Amniotic stem cell (primary cell): Measurements from ENCODE around the gene HPSE2.
"Not testable (repeated sequence)": the region's sequence is repeated elsewhere in the genome, so short reads cannot be mapped to it uniquely, and the experiment has no call there.

Source experiments
- DNase-seq: peaks from one replicate; lab custom pipeline; 2025; lab: John Stamatoyannopoulos, UW

Gene HPSE2

GRCh38 chr10:98563811-98564210 lies 671.8 kb downstream of the HPSE2 start:
- DNase-seq, result no peak

GRCh38 chr10:98560565-98560964 lies 675.1 kb downstream of the HPSE2 start:
- DNase-seq, result no peak

GRCh38 chr10:98556061-98556460 lies 679.6 kb downstream of the HPSE2 start:
- no peak for DNase-seq

GRCh38 chr10:98555021-98555619 lies 680.5 kb downstream of the HPSE2 start:
- no peak for DNase-seq

GRCh38 chr10:98541561-98541960 lies 694.1 kb downstream of the HPSE2 start:
- DNase-seq, result not testable (repeated sequence)

GRCh38 chr10:98539578-98539977 lies 696.1 kb downstream of the HPSE2 start:
- DNase-seq, result no peak

GRCh38 chr10:98538472-98538871 lies 697.2 kb downstream of the HPSE2 start:
- no peak for DNase-seq

GRCh38 chr10:98536551-98536950 lies 699.1 kb downstream of the HPSE2 start:
- peak; percentile 9 for DNase-seq

- no peak for DNase-seq
Observed at GRCh38 chr10:98533746-98534445, 701.8 kb downstream of the HPSE2 start.

- DNase-seq, result no peak
Observed at GRCh38 chr10:98533241-98533640, 702.4 kb downstream of the HPSE2 start.

- no peak for DNase-seq
Observed at GRCh38 chr10:98528805-98529183, 706.9 kb downstream of the HPSE2 start.

- DNase-seq, result peak; percentile 50
Observed at GRCh38 chr10:98528166-98528804, 707.4 kb downstream of the HPSE2 start.

GRCh38 chr10:98525969-98526368 lies 709.7 kb downstream of the HPSE2 start:
- no peak for DNase-seq

- DNase-seq, result no peak
Observed at GRCh38 chr10:98524124-98524523, 711.5 kb downstream of the HPSE2 start.

GRCh38 chr10:98519841-98520240 lies 715.8 kb downstream of the HPSE2 start:
- DNase-seq, result no peak

- no peak for DNase-seq
Observed at GRCh38 chr10:98517672-98518071, 718.0 kb downstream of the HPSE2 start.

- DNase-seq, result peak; percentile 2
Observed at GRCh38 chr10:98516352-98516751, 719.3 kb downstream of the HPSE2 start.

- DNase-seq, result no peak
Observed at GRCh38 chr10:98513704-98514103, 721.9 kb downstream of the HPSE2 start.

GRCh38 chr10:98511876-98512275 lies 723.8 kb downstream of the HPSE2 start:
- DNase-seq, result no peak

- DNase-seq, result no peak
Observed at GRCh38 chr10:98510412-98510995, 725.1 kb downstream of the HPSE2 start.

GRCh38 chr10:98509745-98510144 lies 725.9 kb downstream of the HPSE2 start:
- DNase-seq, result no peak

- not testable (repeated sequence) for DNase-seq
Observed at GRCh38 chr10:98502535-98502934, 733.1 kb downstream of the HPSE2 start.

GRCh38 chr10:98492763-98493162 lies 742.9 kb downstream of the HPSE2 start:
- DNase-seq, result no peak
